NB4 (cell line): ENCODE data around the gene RSPH1.

Experiments
- DNase-seq: peaks from one replicate; pipeline ENCODE4 v3.0.0; 2010; ENCODE audit warnings: low read depth
- H3K4me3 ChIP-seq: one replicate; pipeline ENCODE4 v1.5.1; 2011; ENCODE audit warnings: mild to moderate bottlenecking, low read depth, low read length, moderate library complexity
- CTCF ChIP-seq: IDR thresholded peaks from one replicate; pipeline ENCODE4 v1.5.1; 2012; ENCODE audit warnings: low read depth, low read length
- MAX ChIP-seq: IDR thresholded peaks from 2 replicates; pipeline ENCODE4 v1.6.1; 2011; ENCODE audit warnings: low read depth, low read length
- MYC ChIP-seq: IDR thresholded peaks from 2 replicates; pipeline ENCODE4 v1.6.1; 2011; ENCODE audit warnings: low read depth, low read length
- POLR2A ChIP-seq: IDR thresholded peaks from 2 replicates; pipeline ENCODE4 v1.6.1; 2011; ENCODE audit warnings: mild to moderate bottlenecking; ENCODE audit not compliant: insufficient read length; ENCODE audit errors: extremely low read depth

The RSPH1 gene

GRCh38 chr21:42441963-42442362 is 54.1 kb downstream of the RSPH1 start:
- no peak overlapping the region for H3K4me3 ChIP-seq
- DNase-seq, result no peak
- TF ChIP-seq MAX (no peak), MYC (no peak), POLR2A (no peak), CTCF (no peak)

DNA sequence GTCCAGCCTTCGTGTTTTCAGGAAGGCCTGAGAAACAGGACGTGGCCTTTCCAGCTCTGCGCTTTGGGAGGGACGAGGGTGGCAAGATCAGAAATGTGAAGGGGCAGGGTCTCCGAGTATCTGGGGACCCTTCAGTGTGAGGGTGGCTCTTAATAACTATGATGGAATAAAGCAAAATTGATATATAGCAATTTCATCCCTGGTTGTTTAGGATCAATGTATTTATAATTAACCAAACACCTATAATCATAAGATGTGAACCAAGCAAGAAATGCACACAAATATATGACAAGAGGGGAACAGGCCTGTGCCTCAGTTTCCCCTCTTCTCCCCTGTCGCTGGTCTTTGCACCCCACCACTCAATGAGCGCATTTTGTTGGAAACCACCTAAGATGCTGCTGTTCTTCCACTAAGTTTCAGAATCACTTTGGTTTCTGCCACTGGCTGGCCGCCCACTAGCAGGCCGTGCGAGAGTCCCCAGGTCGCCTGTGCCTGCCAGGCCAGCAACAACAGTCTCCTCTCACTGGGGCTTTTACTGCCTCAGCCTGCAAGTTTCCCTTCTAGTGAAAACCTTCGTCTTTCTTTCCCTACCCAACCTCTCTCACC is 55.7 kb downstream of the RSPH1 start:
- no peak overlapping the region for H3K4me3 ChIP-seq
- TF ChIP-seq POLR2A (no peak), MYC (no peak), MAX (no peak), CTCF (no peak)
- no peak for DNase-seq

GRCh38 chr21:42439284-42440186 is 56.5 kb downstream of the RSPH1 start:
- TF ChIP-seq MAX (no peak), CTCF (no peak), POLR2A (no peak), MYC (no peak)
- DNase-seq, result peak; percentile 47
- H3K4me3 ChIP-seq, result no peak overlapping the region

DNA sequence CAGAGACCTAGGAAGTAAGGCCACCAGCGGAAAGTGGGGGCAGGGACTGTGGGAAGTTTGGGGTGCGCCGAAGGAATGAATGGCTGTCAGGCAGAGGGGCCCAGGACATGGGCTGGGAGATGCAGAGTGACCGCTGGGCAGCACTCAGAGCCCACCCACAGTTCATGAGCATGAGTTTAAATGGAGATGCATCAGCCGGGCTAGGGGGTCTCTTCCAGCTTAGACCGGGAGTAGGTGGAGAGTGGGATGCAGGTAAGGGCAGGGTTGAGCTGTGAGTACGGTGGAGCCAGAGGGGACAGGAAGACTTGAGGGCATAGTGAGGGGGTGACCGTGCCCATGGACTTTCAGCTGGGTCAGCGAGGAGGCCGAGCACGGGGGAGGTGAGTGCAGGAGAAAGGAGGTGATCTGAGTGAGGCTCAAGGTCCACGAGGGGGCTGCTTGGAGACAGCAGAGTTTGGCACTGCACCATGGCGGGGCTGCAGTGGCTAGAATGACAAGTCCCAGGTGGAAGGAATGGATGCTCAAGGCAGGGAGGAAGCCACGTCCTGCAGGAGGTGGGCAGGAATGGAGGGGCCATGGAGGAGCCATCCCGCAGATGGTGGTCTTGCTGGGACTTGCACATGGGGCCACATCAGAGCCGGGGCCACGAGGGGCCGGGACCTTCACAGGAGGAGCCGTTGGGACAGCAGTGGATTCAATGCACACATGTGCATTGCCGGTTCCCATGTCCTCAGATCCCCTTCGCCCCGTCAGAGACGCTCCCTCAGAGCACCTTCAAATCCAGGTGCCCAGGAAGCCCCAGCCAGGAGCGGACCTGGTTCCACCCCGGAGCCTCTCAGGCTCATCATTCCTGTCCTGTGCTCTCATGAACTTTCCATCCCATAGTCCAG is 57.5 kb downstream of the RSPH1 start:
- no peak for TF ChIP-seq CTCF
- TF ChIP-seq MAX, result no peak
- TF ChIP-seq POLR2A, result no peak
- TF ChIP-seq MYC, result no peak
- no peak overlapping the region for H3K4me3 ChIP-seq
- no peak for DNase-seq

- TF ChIP-seq MAX (peak; percentile 20; the same call in 1 of the 2 replicates), CTCF (no peak), POLR2A (no peak), MYC (no peak)
- DNase-seq, result peak; percentile 42
- H3K4me3 ChIP-seq, result no peak overlapping the region
These were observed 58.2 kb downstream of the RSPH1 start for GRCh38 chr21:42437786-42438185.
